ENCODE data around the gene ABCB6.

DNA sequence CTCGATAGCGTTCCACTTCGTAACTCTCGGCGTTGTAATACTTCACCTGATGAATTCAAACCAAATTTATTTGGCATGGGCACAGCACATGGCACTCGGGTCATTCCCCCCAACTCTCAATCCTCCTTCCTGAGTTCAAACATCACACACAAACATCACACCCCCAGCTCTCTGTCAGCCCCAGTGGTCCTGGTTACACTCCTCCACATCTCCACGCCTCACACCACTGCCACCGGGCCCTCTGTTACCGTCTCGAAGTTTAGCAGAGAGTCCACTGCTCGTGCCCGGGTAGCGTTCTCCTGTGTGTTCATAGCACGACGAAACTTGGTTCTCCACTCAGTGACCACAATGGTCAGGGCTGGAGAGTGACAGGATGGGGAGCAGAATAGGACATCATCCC, 4.6 kb downstream of the ABCB6 start:
- TF ChIP-seq, protein P1, sequence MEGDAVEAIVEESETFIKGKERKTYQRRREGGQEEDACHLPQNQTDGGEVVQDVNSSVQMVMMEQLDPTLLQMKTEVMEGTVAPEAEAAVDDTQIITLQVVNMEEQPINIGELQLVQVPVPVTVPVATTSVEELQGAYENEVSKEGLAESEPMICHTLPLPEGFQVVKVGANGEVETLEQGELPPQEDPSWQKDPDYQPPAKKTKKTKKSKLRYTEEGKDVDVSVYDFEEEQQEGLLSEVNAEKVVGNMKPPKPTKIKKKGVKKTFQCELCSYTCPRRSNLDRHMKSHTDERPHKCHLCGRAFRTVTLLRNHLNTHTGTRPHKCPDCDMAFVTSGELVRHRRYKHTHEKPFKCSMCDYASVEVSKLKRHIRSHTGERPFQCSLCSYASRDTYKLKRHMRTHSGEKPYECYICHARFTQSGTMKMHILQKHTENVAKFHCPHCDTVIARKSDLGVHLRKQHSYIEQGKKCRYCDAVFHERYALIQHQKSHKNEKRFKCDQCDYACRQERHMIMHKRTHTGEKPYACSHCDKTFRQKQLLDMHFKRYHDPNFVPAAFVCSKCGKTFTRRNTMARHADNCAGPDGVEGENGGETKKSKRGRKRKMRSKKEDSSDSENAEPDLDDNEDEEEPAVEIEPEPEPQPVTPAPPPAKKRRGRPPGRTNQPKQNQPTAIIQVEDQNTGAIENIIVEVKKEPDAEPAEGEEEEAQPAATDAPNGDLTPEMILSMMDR (conservative IDR thresholded peaks at IDR 0.05 in 1 of 2, IDR thresholded peaks at IDR 0.05 in 1 of 2; ENCODE audit: low read depth in 1 of 2, low read length in 2 of 2), result no peak
- TF ChIP-seq EZH2 (IDR thresholded peaks at IDR 0.05; ENCODE audit: low read length, missing control alignments), result no peak

Data from fibroblast of lung (primary cell).